K562 (cell line): ENCODE results near the gene ZMYM4. TPM values are rescaled to one million over a fixed set of nuclear protein-coding genes. Genes with fewer than 3 reads are reported as not detected.

Experiments used
- ATAC-seq: fragments of 200-7000 bp; cut with Tn5 transposase; 3 replicates; pipeline ENCODE4 v1.9.1; 2020; ENCODE audit warnings: moderate library complexity
- BruUV-seq: library from RNA; stranded (reverse); fragments of 400-500 nt; replicated peaks from 2 replicates; lab custom pipeline; 2021; lab: Mats Ljungman, UMichigan
- CTCF ChIA-PET: fragments of 300-600 bp; formaldehyde crosslinking; extraction: SDS; loops from one replicate; lab custom pipeline; 2021; ENCODE audit warnings: low intra/inter-chr PET ratio; lab: Yijun Ruan, JAX
- POLR2A ChIA-PET: fragments of 300-600, 350-650 bp; sonication (Branson Sonifier 250); formaldehyde crosslinking; extraction: SDS; loops from one replicate; lab custom pipeline; 2021; ENCODE audit warnings: antibody characterized with exemption, inconsistent platforms; lab: Yijun Ruan, JAX
- DNase-seq, 4 experiments: peaks; one replicate each; pipeline versions ENCODE4 v3.0.0 to v3.0.0-alpha.2; 2011 to 2018; ENCODE audit warnings: low spot score in 3 of 4, mixed read lengths in 3 of 4; ENCODE audit errors: extremely low read depth in 1 of 4
- FAIRE-seq: peaks from 2 replicates; lab custom pipeline; 2011; peaks lifted over from hg19 to GRCh38; lab: Jason Lieb, UNC
- H2AFZ ChIP-seq: 2 replicates; pipeline ENCODE4 v1.6.0; 2011; ENCODE audit warnings: low read depth, low read length, control low read depth, inconsistent platforms
- H3K27ac ChIP-seq: fragments of 200-600 bp; 3 replicates; pipeline ENCODE4 v1.8.0; 2011; ENCODE audit warnings: low read depth, mild to moderate bottlenecking, control low read depth, inconsistent platforms, low read length, moderate library complexity, mixed read lengths; ENCODE audit errors: extremely low read depth
- H3K27me3 ChIP-seq, 2 experiments: fragments of 300-600 bp in 1 of 2; 2 replicates in 1 of 2; 3 replicates in 1 of 2; pipeline versions ENCODE4 v1.6.0 to v1.8.0; 2011; ENCODE audit warnings: inconsistent platforms in 2 of 2, low read length in 2 of 2, mild to moderate bottlenecking in 1 of 2, mixed read lengths in 1 of 2, moderate library complexity in 1 of 2; ENCODE audit not compliant: control insufficient read depth in 2 of 2, insufficient read depth in 2 of 2
- H3K36me3 ChIP-seq: fragments of 300-600 bp; 3 replicates; pipeline ENCODE4 v1.8.0; 2011; ENCODE audit warnings: mild to moderate bottlenecking, low read length, inconsistent platforms; ENCODE audit not compliant: control insufficient read depth, insufficient read depth
- H3K4me1 ChIP-seq, 2 experiments: fragments of 200-600 bp in 1 of 2; replicated peaks in 1 of 2; 2 replicates in 1 of 2; 3 replicates in 1 of 2; pipeline versions ENCODE4 v1.5.1 to v1.8.0; 2011; ENCODE audit warnings: inconsistent platforms in 2 of 2, low read length in 2 of 2, mild to moderate bottlenecking in 1 of 2, mixed read lengths in 1 of 2, moderate library complexity in 1 of 2; ENCODE audit not compliant: control insufficient read depth in 2 of 2, insufficient read depth in 2 of 2
- H3K4me2 ChIP-seq: 2 replicates; pipeline ENCODE4 v1.6.1; 2011; ENCODE audit warnings: low read length, control low read depth, inconsistent platforms, mixed read lengths; ENCODE audit not compliant: insufficient read depth
- H3K4me3 ChIP-seq: fragments of 200-600 bp; sonication (generic), shearing (Covaris generic); 2 replicates; pipeline ENCODE4 v1.5.1; 2016; ENCODE audit warnings: control low read depth, inconsistent platforms
- H3K79me2 ChIP-seq: fragments of 200-600 bp; 3 replicates; pipeline ENCODE4 v1.8.0; 2011; ENCODE audit warnings: low read length, inconsistent platforms; ENCODE audit not compliant: control insufficient read depth, insufficient read depth
- H3K9ac ChIP-seq, 2 experiments: 2 replicates each; pipeline versions ENCODE4 v1.6.0 to v1.6.1; 2011; ENCODE audit warnings: low read depth in 2 of 2, low read length in 2 of 2, control low read depth in 1 of 2, inconsistent platforms in 1 of 2, mild to moderate bottlenecking in 1 of 2, mixed read lengths in 1 of 2; ENCODE audit not compliant: insufficient read depth in 1 of 2
- H3K9me1 ChIP-seq: one replicate; pipeline ENCODE4 v1.6.0; 2011; ENCODE audit warnings: inconsistent platforms, mild to moderate bottlenecking, low read length, moderate library complexity; ENCODE audit not compliant: control insufficient read depth, insufficient read depth
- H3K9me3 ChIP-seq: replicated peaks from 2 replicates; pipeline ENCODE4 v1.5.1; 2011; ENCODE audit warnings: low read depth, low read length, inconsistent platforms; ENCODE audit not compliant: control insufficient read depth, insufficient read depth
- H4K20me1 ChIP-seq: replicated peaks from 2 replicates; pipeline ENCODE4 v1.6.1; 2011; ENCODE audit warnings: low read length, inconsistent platforms, mixed read lengths; ENCODE audit not compliant: control insufficient read depth, insufficient read depth
- ADNP ChIP-seq: fragments of 200-800 bp; sonication (Bioruptor generic); IDR thresholded peaks from 2 replicates; pipeline ENCODE4 v1.6.1; 2016; ENCODE audit warnings: missing genetic modification characterization, missing compliant biosample characterization
- POLR2G ChIP-seq: fragments of 200-400 bp; formaldehyde crosslinking; IDR thresholded peaks from 2 replicates; pipeline ENCODE4 v1.6.1; 2017; ENCODE audit warnings: low read depth, mild to moderate bottlenecking, antibody characterized with exemption, low read length, moderate library complexity
- RBM22 ChIP-seq: fragments of 200-400 bp; formaldehyde crosslinking; IDR thresholded peaks from 2 replicates; pipeline ENCODE4 v1.6.1; 2018; ENCODE audit warnings: low read length, low read depth; ENCODE audit not compliant: poor library complexity, severe bottlenecking
- ZC3H8 ChIP-seq: fragments of 450-650 bp; IDR thresholded peaks from 2 replicates; pipeline ENCODE4 v1.6.1; 2017
- WGBS: fragments of 100-300 bp; shearing (Covaris generic); methylation state at CpG from one replicate; pipeline ENCODE4 v1.1.6; 2016; ENCODE audit warnings: low coverage, mixed read lengths; ENCODE audit not compliant: insufficient coverage; ENCODE audit errors: missing lambda C conversion rate; 5-methylcytosine and 5-hydroxymethylcytosine counted together
- in situ Hi-C: fragments of 300-500 bp; cut with MboI; formaldehyde crosslinking; loops from 4 replicates; pipeline ENCODE4 v1.15.0; 2018; ENCODE audit warnings: inconsistent platforms, mixed read lengths
- intact Hi-C: fragments of 100-400 bp; cut with micrococcal nuclease; formaldehyde crosslinking; loops from 2 replicates; pipeline ENCODE4 v1.14.2; 2022
- polyA plus RNA-seq, 8 experiments: library from polyadenylated mRNA; depleted of rRNA in 4 of 8; stranded (reverse) in 5 of 8; unstranded in 3 of 8; fragments of >200 nt; fragmentation: Nextera tagmentation in 2 of 8; fragmentation: Illumina TruSeq in 1 of 8; extraction: Ambion mirVana in 2 of 8; extraction: Trizol in 1 of 8; gene quantifications; 2 replicates each; pipeline versions ENCODE4 v1.2.1 to v1.2.3, GENCODE V29; 2011 to 2014; ENCODE audit warnings: inconsistent platforms in 1 of 8, missing spikeins in 1 of 8
- total RNA-seq, 7 experiments: library from RNA; depleted of rRNA in 6 of 7; stranded (reverse); fragments of >200 nt in 6 of 7; fragmentation: Illumina TruSeq in 2 of 7; extraction: Trizol in 2 of 7; gene quantifications; 2 replicates each; pipeline versions ENCODE4 v1.2.1 to v1.2.3, GENCODE V29; 2011 to 2021; ENCODE audit warnings: low replicate concordance in 1 of 7
- TF ChIP-seq, protein P1 (sequence below): IDR thresholded peaks from 2 replicates; pipeline ENCODE4 v1.6.1; 2014; ENCODE audit warnings: antibody characterized with exemption
- TF ChIP-seq, protein P2 (sequence below): fragments of 250-450 bp; sonication (Bioruptor Pico); IDR thresholded peaks from 2 replicates; pipeline ENCODE4 v1.9.0; 2021; ENCODE audit warnings: mild to moderate bottlenecking, inconsistent platforms

ZMYM4 gene
- total and polyA plus RNA-seq, 9 of the 15 experiments (the other 6 are each of a cell fraction or from before 2014, with no cell fraction given) = 15.2 to 77.2 (median 63.3) TPM

DNA sequence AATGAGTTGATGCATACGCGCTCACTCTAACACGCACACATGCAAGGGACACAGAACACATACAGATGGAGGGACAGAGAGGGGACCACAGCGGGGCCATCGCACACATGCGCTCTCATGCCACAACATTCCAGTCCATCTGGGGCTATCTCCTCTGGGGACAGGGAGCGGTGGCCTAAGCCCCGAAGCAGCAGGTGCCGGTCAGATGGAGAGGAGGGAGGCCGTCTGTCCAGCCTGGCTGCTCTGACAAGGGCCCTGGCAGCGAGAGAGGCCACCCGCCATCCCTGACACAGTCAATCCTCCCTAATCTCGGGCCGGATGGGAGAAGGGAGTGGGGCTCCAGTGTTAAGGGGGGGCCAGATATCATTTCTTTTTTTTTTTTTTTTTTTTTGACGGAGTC, 165.2 kb downstream of the ZMYM4 start:
- Histone ChIP-seq H3K27me3 (no peaks in the 10 kb centered on the region), H2AFZ (no peak overlapping the region), H4K20me1 (no peaks in the 10 kb centered on the region), H3K9ac (no peak overlapping the region), H3K36me3 (peaks cover 34% of the 10 kb centered on the region; the same call in 2 of the 3 replicates), H3K27ac (no peak overlapping the region), H3K4me1 (peaks cover 9 to 10% of the 10 kb centered on the region in 2 experiments; a peak in 4 of 5 replicates), H3K4me2 (no peak overlapping the region), H3K9me3 (no peaks in the 10 kb centered on the region), H3K9me1 (no peaks in the 10 kb centered on the region), H3K79me2 (no peaks in the 10 kb centered on the region), H3K4me3 (no peak overlapping the region)
- ChIA-PET CTCF (no interaction called here), POLR2A (no interaction called here)
- no peak for DNase-seq
- no peak for FAIRE-seq
- WGBS = 92% methylated on average over 12 of the region's 15 CpGs
- ATAC-seq = no peak
- intact Hi-C loops = loop anchor here (10.0 kb wide), 1 partner anchor 569 kb away; no protein-coding TSS in a partner anchor
- BruUV-seq = TSS peak; percentile 41
- TF ChIP-seq POLR2G = peak; percentile 66
- no peak for TF ChIP-seq ZC3H8
- no peak for TF ChIP-seq ADNP
- TF ChIP-seq RBM22 = peak; percentile 55
- in situ Hi-C loops = no loop called here

DNA sequence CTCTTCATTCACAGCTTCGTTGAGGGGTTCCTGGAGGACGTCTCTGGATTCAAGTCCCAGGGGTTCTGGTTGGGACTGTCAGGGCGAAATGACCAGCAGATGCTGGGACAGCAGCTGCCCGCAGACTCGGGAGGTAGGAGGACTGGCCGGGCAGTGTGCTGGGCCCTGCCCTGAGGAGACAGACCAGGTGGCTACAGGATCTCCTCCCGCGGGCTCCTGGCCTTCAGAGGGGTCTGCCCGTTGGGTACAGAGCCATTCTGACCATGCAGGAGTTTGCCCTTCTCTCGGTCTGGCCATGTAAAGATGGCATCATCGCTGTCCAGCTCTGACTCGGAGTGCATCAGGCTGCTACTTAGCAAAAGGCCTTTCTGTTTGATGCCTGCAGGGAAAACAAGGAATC, 166.2 kb downstream of the ZMYM4 start:
- in situ Hi-C loops (no loop called here), intact Hi-C loops (loop anchor here (10.0 kb wide), 1 partner anchor 570 kb away; no protein-coding TSS in a partner anchor)
- H3K4me1 ChIP-seq = peaks cover 9 to 10% of the 10 kb centered on the region in 2 experiments; a peak in 4 of 5 replicates
- TF ChIP-seq, protein P1, sequence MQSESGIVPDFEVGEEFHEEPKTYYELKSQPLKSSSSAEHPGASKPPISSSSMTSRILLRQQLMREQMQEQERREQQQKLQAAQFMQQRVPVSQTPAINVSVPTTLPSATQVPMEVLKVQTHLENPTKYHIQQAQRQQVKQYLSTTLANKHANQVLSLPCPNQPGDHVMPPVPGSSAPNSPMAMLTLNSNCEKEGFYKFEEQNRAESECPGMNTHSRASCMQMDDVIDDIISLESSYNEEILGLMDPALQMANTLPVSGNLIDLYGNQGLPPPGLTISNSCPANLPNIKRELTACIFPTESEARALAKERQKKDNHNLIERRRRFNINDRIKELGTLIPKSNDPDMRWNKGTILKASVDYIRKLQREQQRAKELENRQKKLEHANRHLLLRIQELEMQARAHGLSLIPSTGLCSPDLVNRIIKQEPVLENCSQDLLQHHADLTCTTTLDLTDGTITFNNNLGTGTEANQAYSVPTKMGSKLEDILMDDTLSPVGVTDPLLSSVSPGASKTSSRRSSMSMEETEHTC = no peak
- TF ChIP-seq, protein P2, sequence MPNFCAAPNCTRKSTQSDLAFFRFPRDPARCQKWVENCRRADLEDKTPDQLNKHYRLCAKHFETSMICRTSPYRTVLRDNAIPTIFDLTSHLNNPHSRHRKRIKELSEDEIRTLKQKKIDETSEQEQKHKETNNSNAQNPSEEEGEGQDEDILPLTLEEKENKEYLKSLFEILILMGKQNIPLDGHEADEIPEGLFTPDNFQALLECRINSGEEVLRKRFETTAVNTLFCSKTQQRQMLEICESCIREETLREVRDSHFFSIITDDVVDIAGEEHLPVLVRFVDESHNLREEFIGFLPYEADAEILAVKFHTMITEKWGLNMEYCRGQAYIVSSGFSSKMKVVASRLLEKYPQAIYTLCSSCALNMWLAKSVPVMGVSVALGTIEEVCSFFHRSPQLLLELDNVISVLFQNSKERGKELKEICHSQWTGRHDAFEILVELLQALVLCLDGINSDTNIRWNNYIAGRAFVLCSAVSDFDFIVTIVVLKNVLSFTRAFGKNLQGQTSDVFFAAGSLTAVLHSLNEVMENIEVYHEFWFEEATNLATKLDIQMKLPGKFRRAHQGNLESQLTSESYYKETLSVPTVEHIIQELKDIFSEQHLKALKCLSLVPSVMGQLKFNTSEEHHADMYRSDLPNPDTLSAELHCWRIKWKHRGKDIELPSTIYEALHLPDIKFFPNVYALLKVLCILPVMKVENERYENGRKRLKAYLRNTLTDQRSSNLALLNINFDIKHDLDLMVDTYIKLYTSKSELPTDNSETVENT = no peak
- H2AFZ ChIP-seq = no peak overlapping the region
- H3K9me3 ChIP-seq = no peaks in the 10 kb centered on the region
- ATAC-seq = no peak
- H4K20me1 ChIP-seq = no peaks in the 10 kb centered on the region
- H3K79me2 ChIP-seq = no peaks in the 10 kb centered on the region
- no peak overlapping the region for H3K9ac ChIP-seq
- no TSS peak for BruUV-seq
- ChIA-PET POLR2A (interaction anchor here (0.6 to 0.9 kb wide), 3 partner anchors 11 to 575 kb away, joined by 3 to 4 read pairs (median 3); partner anchors contain the start of genes SFPQ and SMIM12), CTCF (no interaction called here)
- no peak for DNase-seq
- H3K27ac ChIP-seq = no peak overlapping the region
- H3K27me3 ChIP-seq = no peaks in the 10 kb centered on the region
- no peak overlapping the region for H3K4me2 ChIP-seq
- H3K4me3 ChIP-seq = no peak overlapping the region
- H3K9me1 ChIP-seq = no peaks in the 10 kb centered on the region
- no peak for FAIRE-seq
- WGBS = 80% methylated on average over 12 of the region's 12 CpGs
- H3K36me3 ChIP-seq = peaks cover 42% of the 10 kb centered on the region; the same call in 2 of the 3 replicates
